GM23248 (cell line): ENCODE results near the gene SLC35B1.

Source experiments
- EZH2 ChIP-seq: fragments of 200-600 bp; sonication (generic); IDR thresholded peaks from 2 replicates; pipeline ENCODE4 v1.6.1; 2018; ENCODE audit warnings: antibody characterized with exemption, mild to moderate bottlenecking; ENCODE audit not compliant: insufficient read depth, poor library complexity, severe bottlenecking
- EZH2phosphoT487 ChIP-seq: fragments of 200-600 bp; sonication (generic); IDR thresholded peaks from 2 replicates; pipeline ENCODE4 v1.6.1; 2018; ENCODE audit warnings: antibody characterized with exemption, moderate library complexity, mild to moderate bottlenecking, low read depth; ENCODE audit not compliant: insufficient read depth

DNA sequence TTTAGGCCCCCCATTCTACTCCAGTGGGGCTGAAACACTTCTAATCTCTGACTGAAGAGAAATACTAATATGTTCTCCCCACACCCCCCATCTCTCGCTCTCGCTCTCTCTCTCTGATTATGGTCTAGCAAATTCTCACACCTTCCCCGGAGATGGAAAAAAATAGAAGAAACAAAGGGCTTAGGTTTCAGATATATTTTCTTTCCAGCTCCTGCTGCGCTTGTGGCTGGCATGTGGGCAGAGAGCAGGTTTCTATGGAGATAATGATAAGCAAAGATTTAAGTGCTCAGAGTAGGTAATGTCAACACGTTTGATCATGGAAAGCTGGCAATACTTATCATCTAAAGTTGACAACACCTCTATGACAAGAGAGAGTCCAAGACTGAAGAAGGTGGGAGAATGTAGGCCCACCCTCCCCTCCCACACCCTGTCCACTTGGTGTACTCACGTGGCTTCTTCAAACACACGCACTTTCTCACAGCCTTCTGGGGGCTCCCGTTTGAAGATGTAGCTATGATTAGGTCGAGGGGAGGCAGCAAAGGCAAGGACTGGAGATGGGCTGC is 8.0 kb upstream of the SLC35B1 start:
- TF ChIP-seq EZH2phosphoT487: no peak
- TF ChIP-seq EZH2: no peak
